PFSK-1 (cell line): ENCODE data around the gene MKRN3.

ENCODE experiments used
- REST ChIP-seq, 2 experiments: IDR thresholded peaks; 2 replicates each; pipeline versions ENCODE4 v1.6.1 to v1.8.0; 2011 to 2012; ENCODE audit warnings: low read depth in 2 of 2, low read length in 2 of 2, control low read depth in 1 of 2, inconsistent platforms in 1 of 2, mild to moderate bottlenecking in 1 of 2, moderate library complexity in 1 of 2; ENCODE audit not compliant: insufficient read depth in 1 of 2
- SIN3A ChIP-seq: IDR thresholded peaks from 2 replicates; pipeline ENCODE4 v1.6.1; 2012; ENCODE audit warnings: mild to moderate bottlenecking, low read length, moderate library complexity, borderline replicate concordance; ENCODE audit not compliant: insufficient read depth
- TAF1 ChIP-seq: IDR thresholded peaks from 2 replicates; pipeline ENCODE4 v1.6.1; 2012; ENCODE audit warnings: low read length, control low read depth, borderline replicate concordance; ENCODE audit not compliant: insufficient read depth

- TF ChIP-seq TAF1: no peak
- no peak for TF ChIP-seq REST (IDR thresholded peaks at IDR 0.05; ENCODE audit: insufficient read depth in 1 of 2, low read depth in 2 of 2, low read length in 2 of 2)
- TF ChIP-seq SIN3A: no peak
These were observed 33.6 kb downstream of the MKRN3 start for GRCh38 chr15:23599053-23599452.
